Activated CD4-positive, alpha-beta T cell treated with anti-CD3 and anti-CD28 coated beads, Interleukin-2, amount 10 ng/mL, durations not matched to agents 24 days and 14 days (primary cell): ENCODE results near the gene WDR38. TPM values are rescaled to one million over a fixed set of nuclear protein-coding genes. Genes with fewer than 3 reads are reported as not detected.

ENCODE experiments used
- DNase-seq: peaks from one replicate; pipeline ENCODE4 v3.0.0; 2022
- H3K27ac Mint-ChIP-seq: one replicate; pipeline ENCODE4 v1.8.0; 2022; ENCODE audit warnings: mild to moderate bottlenecking, mixed read lengths
- H3K27me3 Mint-ChIP-seq: one replicate; pipeline ENCODE4 v1.8.0; 2022; ENCODE audit warnings: mixed read lengths
- H3K36me3 Mint-ChIP-seq: one replicate; pipeline ENCODE4 v1.8.0; 2022; ENCODE audit warnings: low read depth, mild to moderate bottlenecking, mixed read lengths
- H3K4me1 Mint-ChIP-seq: one replicate; pipeline ENCODE4 v1.8.0; 2021; ENCODE audit warnings: mixed read lengths
- H3K4me3 Mint-ChIP-seq: one replicate; pipeline ENCODE4 v1.8.0; 2022; ENCODE audit warnings: mild to moderate bottlenecking, moderate library complexity, mixed read lengths
- H3K9me3 Mint-ChIP-seq: one replicate; pipeline ENCODE4 v1.8.0; 2021; ENCODE audit warnings: mixed read lengths
- intact Hi-C: fragments of 100-400 bp; cut with micrococcal nuclease; formaldehyde crosslinking; loops from one replicate; pipeline ENCODE4 v1.15.1; 2023
- total RNA-seq: library from RNA; stranded (reverse); gene quantifications from 2 replicates; pipeline ENCODE4 v1.2.3, GENCODE V29; 2022

WDR38 gene
- total RNA-seq, 1 donor from 2014 or later = not detected

- DNase-seq = no peak
- H3K9me3 Mint-ChIP-seq = no peaks in the 10 kb centered on the region
- intact Hi-C loops = no loop called here
- H3K36me3 Mint-ChIP-seq = peaks cover 52% of the 10 kb centered on the region
- no peak overlapping the region for H3K27ac Mint-ChIP-seq
- peaks cover 6% of the 10 kb centered on the region for H3K4me1 Mint-ChIP-seq
- no peak overlapping the region for H3K4me3 Mint-ChIP-seq
- no peaks in the 10 kb centered on the region for H3K27me3 Mint-ChIP-seq
These were observed 36.9 kb downstream of the WDR38 start for GRCh38 chr9:124890179-124890578.

GRCh38 chr9:124894035-124894740 lies 40.9 kb downstream of the WDR38 start:
- Mint-ChIP-seq H3K4me3 (no peak overlapping the region), H3K9me3 (no peaks in the 10 kb centered on the region), H3K27me3 (no peaks in the 10 kb centered on the region), H3K27ac (no peak overlapping the region), H3K36me3 (peaks cover 53% of the 10 kb centered on the region), H3K4me1 (peaks cover 9% of the 10 kb centered on the region)
- no peak for DNase-seq
- intact Hi-C loops = loop anchor here (1.0 to 2.0 kb wide), 3 partner anchors 23 to 120 kb away; partner anchors contain the start of gene WDR38

- Mint-ChIP-seq H3K36me3 (peaks cover 53% of the 10 kb centered on the region), H3K27ac (peak overlapping the region; percentile 5), H3K9me3 (no peaks in the 10 kb centered on the region), H3K27me3 (no peaks in the 10 kb centered on the region), H3K4me3 (no peak overlapping the region), H3K4me1 (peaks cover 9% of the 10 kb centered on the region)
- peak; percentile 82 for DNase-seq
- intact Hi-C loops = loop anchor here (1.0 to 2.0 kb wide), 3 partner anchors 24 to 120 kb away; partner anchors contain the start of gene WDR38
These were observed 41.5 kb downstream of the WDR38 start for GRCh38 chr9:124894741-124895170.

GRCh38 chr9:124897570-124898460 lies 44.6 kb downstream of the WDR38 start:
- no peak overlapping the region for H3K4me3 Mint-ChIP-seq
- peaks cover 49% of the 10 kb centered on the region for H3K36me3 Mint-ChIP-seq
- DNase-seq = no peak
- intact Hi-C loops = no loop called here
- peaks cover 9% of the 10 kb centered on the region for H3K4me1 Mint-ChIP-seq
- no peaks in the 10 kb centered on the region for H3K27me3 Mint-ChIP-seq
- no peaks in the 10 kb centered on the region for H3K9me3 Mint-ChIP-seq
- H3K27ac Mint-ChIP-seq = no peak overlapping the region

- Mint-ChIP-seq H3K4me3 (no peak overlapping the region), H3K27ac (no peak overlapping the region), H3K4me1 (peaks cover 5% of the 10 kb centered on the region), H3K36me3 (peaks cover 43% of the 10 kb centered on the region), H3K9me3 (no peaks in the 10 kb centered on the region), H3K27me3 (no peaks in the 10 kb centered on the region)
- DNase-seq = no peak
- intact Hi-C loops = no loop called here
These were observed 46.6 kb downstream of the WDR38 start for GRCh38 chr9:124899845-124900244.

GRCh38 chr9:124906966-124907365 lies 53.7 kb downstream of the WDR38 start:
- H3K4me3 Mint-ChIP-seq = no peak overlapping the region
- intact Hi-C loops = no loop called here

More at GRCh38 chr9:124906966-124907365, 53.7 kb downstream of the WDR38 start:
- Mint-ChIP-seq H3K9me3 (no peaks in the 10 kb centered on the region), H3K36me3 (peaks cover 36% of the 10 kb centered on the region), H3K27me3 (no peaks in the 10 kb centered on the region), H3K27ac (no peak overlapping the region), H3K4me1 (no peaks in the 10 kb centered on the region)
- DNase-seq = no peak

Other genes with a start within 250 kb of the WDR38 start
- 2.3 and 2.7 TPM in 2 replicates for gene NR6A1, start 82.1 kb upstream of the WDR38 start, total RNA-seq
- gene OLFML2A, start 76.3 kb upstream of the WDR38 start, total RNA-seq = not detected in 2 replicates
- 1,878 and 1,905 TPM in 2 replicates for gene RPL35, start 8.5 kb downstream of the WDR38 start, total RNA-seq
- gene ARPC5L, start 8.7 kb downstream of the WDR38 start, total RNA-seq = 99.8 and 103 TPM in 2 replicates
- gene GOLGA1, start 87.6 kb downstream of the WDR38 start, total RNA-seq = 17.3 and 19.3 TPM in 2 replicates